ENCODE data around the gene SCML2. TPM values are rescaled to one million over a fixed set of nuclear protein-coding genes. Genes with fewer than 3 reads are reported as not detected.
"Not testable (repeated sequence)": the region's sequence is repeated elsewhere in the genome, so short reads cannot be mapped to it uniquely, and the experiment has no call there.

The SCML2 gene
- polyA plus RNA-seq, 2 of the 4 experiments (the other 2 are of a cell fraction) = 8.0 to 13.9 TPM

- no peak overlapping the region for H3K27ac ChIP-seq
These were observed 99.4 kb downstream of the SCML2 start for GRCh38 chrX:18255059-18255458.

GRCh38 chrX:18252644-18253359, 101.7 kb downstream of the SCML2 start:
- Histone ChIP-seq H3K9me3 (no peaks in the 10 kb centered on the region), H3K4me3 (no peak overlapping the region), H3K4me1 (0 out of 3 replicates have a peak, but pooled peaks cover 3% of the 10 kb centered on the region), H3K4me2 (no peak overlapping the region), H3K27ac (no peak overlapping the region)
- POLR2A ChIA-PET = no interaction called here
- 62% methylated on average over 3 of the region's 3 CpGs for WGBS (ENCODE audit: missing lambda C conversion rate)
- FAIRE-seq (peak; percentile 63), DNase-seq (ENCODE audit: low read depth in 1 of 2, low spot score in 1 of 2) (no peak), ATAC-seq (no peak)
- TF ChIP-seq RAD21 (conservative IDR thresholded peaks at IDR 0.05 in 1 of 2, IDR thresholded peaks at IDR 0.05 in 1 of 2) = no peak
- no peak for TF ChIP-seq KDM5A (IDR thresholded peaks at IDR 0.05)
- TF ChIP-seq BHLHE40 (IDR thresholded peaks at IDR 0.05; ENCODE audit: low read depth, low read length) = no peak
- no peak for TF ChIP-seq BCL3 (IDR thresholded peaks at IDR 0.05)
- no peak for TF ChIP-seq ATOH8 (CRISPR knock-in tag; IDR thresholded peaks at IDR 0.05; ENCODE audit: low read depth)
- TF ChIP-seq CHD4 (IDR thresholded peaks at IDR 0.05; ENCODE audit: borderline replicate concordance) = no peak
- no peak for TF ChIP-seq RARB (CRISPR knock-in tag; IDR thresholded peaks at IDR 0.05)
- TF ChIP-seq HOXB13 (CRISPR knock-in tag; IDR thresholded peaks at IDR 0.05; ENCODE audit: low read depth) = no peak
- TF ChIP-seq POLR2A (IDR thresholded peaks at IDR 0.05; ENCODE audit: low read length) = no peak
- TF ChIP-seq HDAC2 (IDR thresholded peaks at IDR 0.05) = no peak
- TF ChIP-seq EHMT2 (IDR thresholded peaks at IDR 0.05; ENCODE audit: low read depth) = no peak
- no peak for TF ChIP-seq CBX2 (IDR thresholded peaks at IDR 0.05; ENCODE audit: borderline replicate concordance, low read depth)
- TF ChIP-seq TFCP2L1 (CRISPR knock-in tag; IDR thresholded peaks at IDR 0.05) = no peak
- TF ChIP-seq MYC (IDR thresholded peaks at IDR 0.05; ENCODE audit: borderline replicate concordance, low read length) = no peak
- TF ChIP-seq JUN (IDR thresholded peaks at IDR 0.05) = no peak
- no peak for TF ChIP-seq RCOR1 (IDR thresholded peaks at IDR 0.05; ENCODE audit: low read depth, low read length)
- no peak for TF ChIP-seq FOSL2 (IDR thresholded peaks at IDR 0.05)
- TF ChIP-seq FOSL2 (CRISPR knock-in tag; IDR thresholded peaks at IDR 0.05) = no peak
- TF ChIP-seq ZSCAN20 (CRISPR knock-in tag; IDR thresholded peaks at IDR 0.05) = no peak
- TF ChIP-seq CBX8 (IDR thresholded peaks at IDR 0.05) = no peak
- CTCF ChIA-PET = no interaction called here

More at GRCh38 chrX:18255059-18255458, 99.4 kb downstream of the SCML2 start:
- ATAC-seq = no peak
- H3K4me1 ChIP-seq = 0 out of 3 replicates have a peak, but pooled peaks cover 3% of the 10 kb centered on the region
- FAIRE-seq = no peak
- WGBS (ENCODE audit: missing lambda C conversion rate) = 95% methylated on average over 1 of the region's 1 CpG
- CTCF ChIA-PET = interaction anchor here (0.6 kb wide), 1 partner anchor 116 kb away, joined by 3 read pairs; no protein-coding TSS in a partner anchor
- H3K4me3 ChIP-seq = no peak overlapping the region
- TF ChIP-seq ZNF302 (CRISPR knock-in tag; IDR thresholded peaks at IDR 0.05) (no peak), HMGXB4 (CRISPR knock-in tag; IDR thresholded peaks at IDR 0.05; ENCODE audit: borderline replicate concordance) (no peak), KDM5A (IDR thresholded peaks at IDR 0.05) (no peak), CBX2 (IDR thresholded peaks at IDR 0.05; ENCODE audit: borderline replicate concordance, low read depth) (no peak), KDM1A (IDR thresholded peaks at IDR 0.05; ENCODE audit: low read depth) (no peak), CHD4 (IDR thresholded peaks at IDR 0.05; ENCODE audit: borderline replicate concordance) (no peak), BCL3 (IDR thresholded peaks at IDR 0.05) (no peak), RNF2 (IDR thresholded peaks at IDR 0.05; ENCODE audit: borderline replicate concordance, low read depth) (no peak), RAD21 (conservative IDR thresholded peaks at IDR 0.05 in 1 of 2, IDR thresholded peaks at IDR 0.05 in 1 of 2) (no peak), HOXB5 (CRISPR knock-in tag; IDR thresholded peaks at IDR 0.05) (no peak), BHLHE40 (IDR thresholded peaks at IDR 0.05; ENCODE audit: low read depth, low read length) (no peak), HOXA7 (CRISPR knock-in tag; IDR thresholded peaks at IDR 0.05) (no peak)
- TF ChIP-seq, protein P1, sequence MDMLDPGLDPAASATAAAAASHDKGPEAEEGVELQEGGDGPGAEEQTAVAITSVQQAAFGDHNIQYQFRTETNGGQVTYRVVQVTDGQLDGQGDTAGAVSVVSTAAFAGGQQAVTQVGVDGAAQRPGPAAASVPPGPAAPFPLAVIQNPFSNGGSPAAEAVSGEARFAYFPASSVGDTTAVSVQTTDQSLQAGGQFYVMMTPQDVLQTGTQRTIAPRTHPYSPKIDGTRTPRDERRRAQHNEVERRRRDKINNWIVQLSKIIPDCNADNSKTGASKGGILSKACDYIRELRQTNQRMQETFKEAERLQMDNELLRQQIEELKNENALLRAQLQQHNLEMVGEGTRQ (IDR thresholded peaks at IDR 0.05) = no peak
- H3K9me3 ChIP-seq = no peaks in the 10 kb centered on the region
- no peak overlapping the region for H3K4me2 ChIP-seq
- POLR2A ChIA-PET = no interaction called here
- no peak for DNase-seq (ENCODE audit: low read depth in 1 of 2, low spot score in 1 of 2)

- 67% methylated on average over 18 of the region's 21 CpGs for WGBS (ENCODE audit: missing lambda C conversion rate)
- H3K4me2 ChIP-seq; H3K9me3 ChIP-seq; CTCF ChIA-PET; H3K4me3 ChIP-seq; POLR2A ChIA-PET; DNase-seq (ENCODE audit: low read depth in 1 of 2, low spot score in 1 of 2); H3K4me1 ChIP-seq; FAIRE-seq; ATAC-seq; H3K27ac ChIP-seq: not testable (repeated sequence)
These were observed 124.8 kb downstream of the SCML2 start for GRCh38 chrX:18229646-18230045.

All from A549 (cell line).